Astrocyte (in vitro differentiated cells and primary cell): ENCODE measurements around the gene NWD2. TPM values are rescaled to one million over a fixed set of nuclear protein-coding genes. Genes with fewer than 3 reads are reported as not detected.

Experiments
- DNase-seq: peaks from one replicate; pipeline ENCODE4 v3.0.0-alpha.2; 2010; ENCODE audit warnings: low read depth
- FAIRE-seq: peaks from 2 replicates; lab custom pipeline; 2011; peaks lifted over from hg19 to GRCh38; lab: Jason Lieb, UNC
- H2AFZ ChIP-seq: 2 replicates; pipeline ENCODE4 v1.6.0; 2012; ENCODE audit warnings: low read depth, low read length, inconsistent platforms
- H3K27ac ChIP-seq: 2 replicates; pipeline ENCODE4 v1.5.1; 2011; ENCODE audit warnings: low read depth, low read length, inconsistent platforms
- H3K27me3 ChIP-seq: 2 replicates; pipeline ENCODE4 v1.6.0; 2011; ENCODE audit warnings: low read length, inconsistent platforms; ENCODE audit not compliant: insufficient read depth
- H3K36me3 ChIP-seq: 2 replicates; pipeline ENCODE4 v1.5.1; 2011; ENCODE audit warnings: low read length, inconsistent platforms; ENCODE audit not compliant: insufficient read depth
- H3K4me1 ChIP-seq: 2 replicates; pipeline ENCODE4 v1.5.1; 2011; ENCODE audit warnings: low read length, inconsistent platforms; ENCODE audit not compliant: insufficient read depth
- H3K4me2 ChIP-seq: 2 replicates; pipeline ENCODE4 v1.6.0; 2012; ENCODE audit warnings: low read length, inconsistent platforms
- H3K4me3 ChIP-seq: 2 replicates; pipeline ENCODE4 v1.5.1; 2011; ENCODE audit warnings: low read depth, mild to moderate bottlenecking, low read length, inconsistent platforms; ENCODE audit not compliant: insufficient read depth
- H3K79me2 ChIP-seq: 2 replicates; pipeline ENCODE4 v1.6.0; 2012; ENCODE audit warnings: mild to moderate bottlenecking, low read length, inconsistent platforms; ENCODE audit not compliant: insufficient read depth
- H3K9ac ChIP-seq: 2 replicates; pipeline ENCODE4 v1.6.0; 2012; ENCODE audit warnings: mild to moderate bottlenecking, low read length, inconsistent platforms
- H3K9me3 ChIP-seq: 2 replicates; pipeline ENCODE4 v1.5.1; 2012; ENCODE audit warnings: low read depth, mild to moderate bottlenecking, low read length, inconsistent platforms; ENCODE audit not compliant: insufficient read depth
- H4K20me1 ChIP-seq: 2 replicates; pipeline ENCODE4 v1.6.0; 2012; ENCODE audit warnings: low read length, inconsistent platforms; ENCODE audit not compliant: insufficient read depth
- H3K27ac Mint-ChIP-seq: one replicate; pipeline ENCODE4 v1.8.0; 2021; ENCODE audit warnings: mild to moderate bottlenecking, mixed read lengths; ENCODE audit not compliant: unreplicated experiment
- H3K27me3 Mint-ChIP-seq: one replicate; pipeline ENCODE4 v1.8.0; 2021; ENCODE audit warnings: low read depth, mixed read lengths; ENCODE audit not compliant: unreplicated experiment
- H3K36me3 Mint-ChIP-seq: one replicate; pipeline ENCODE4 v1.8.0; 2021; ENCODE audit warnings: low read depth, mixed read lengths; ENCODE audit not compliant: unreplicated experiment
- H3K4me1 Mint-ChIP-seq: one replicate; pipeline ENCODE4 v1.8.0; 2021; ENCODE audit warnings: low read depth, mixed read lengths; ENCODE audit not compliant: unreplicated experiment
- H3K4me3 Mint-ChIP-seq: one replicate; pipeline ENCODE4 v1.8.0; 2021; ENCODE audit warnings: mild to moderate bottlenecking, moderate library complexity, mixed read lengths; ENCODE audit not compliant: unreplicated experiment
- H3K9me3 Mint-ChIP-seq: one replicate; pipeline ENCODE4 v1.8.0; 2021; ENCODE audit warnings: mild to moderate bottlenecking, mixed read lengths; ENCODE audit not compliant: unreplicated experiment
- CTCF ChIP-seq: IDR thresholded peaks from 2 replicates; pipeline ENCODE4 v1.5.1; 2011; ENCODE audit warnings: low read depth, mild to moderate bottlenecking, inconsistent platforms, low read length, moderate library complexity; ENCODE audit not compliant: insufficient read depth
- EZH2 ChIP-seq: IDR thresholded peaks from 2 replicates; pipeline ENCODE4 v1.6.1; 2012; ENCODE audit warnings: mild to moderate bottlenecking, low read length, inconsistent platforms; ENCODE audit not compliant: insufficient read depth
- total RNA-seq: library from RNA; stranded (reverse); gene quantifications from 2 replicates; pipeline ENCODE4 v1.2.1, GENCODE V29; 2021

NWD2 gene
- total RNA-seq, 1 donor from 2014 or later: not detected

DNA sequence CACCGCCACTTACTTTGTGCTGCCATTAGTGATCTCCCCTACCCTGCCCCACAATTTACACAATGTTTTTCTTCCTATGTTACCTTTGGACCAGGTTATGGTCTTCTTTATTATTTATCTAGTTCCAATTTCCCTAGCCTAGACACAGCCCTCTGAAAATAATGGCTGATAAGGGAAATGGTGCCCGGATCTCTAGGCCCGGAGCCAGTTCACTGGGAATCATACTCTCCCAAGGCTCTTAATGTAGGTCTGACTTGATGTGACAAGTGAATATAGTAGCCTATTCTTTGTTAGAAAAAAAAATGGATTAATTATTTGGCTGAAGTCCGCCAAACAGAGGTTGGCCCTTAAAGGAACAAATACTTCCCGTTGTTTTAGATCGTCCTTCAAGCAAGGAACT, 233.6 kb downstream of the NWD2 start:
- no peaks in the 10 kb centered on the region for H3K36me3 Mint-ChIP-seq

DNA sequence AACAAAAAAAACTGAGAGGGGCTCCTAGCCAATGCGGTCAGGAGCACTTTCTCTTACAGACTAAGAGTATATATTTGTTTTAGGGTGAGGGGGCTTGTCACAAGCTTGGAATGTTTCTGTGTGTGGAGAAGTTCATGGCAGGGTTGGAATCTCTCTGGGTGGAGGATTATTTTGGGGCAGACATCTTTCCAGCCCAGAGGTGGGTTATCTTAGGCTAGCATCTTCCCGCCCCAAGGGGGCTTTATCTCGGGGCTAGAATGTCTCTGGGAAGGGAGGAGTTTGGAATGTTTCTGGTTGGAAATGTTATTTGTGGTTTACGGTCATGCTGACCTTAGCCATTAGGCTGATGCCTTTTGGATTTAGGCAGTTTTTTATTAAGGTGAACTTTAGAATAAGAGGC, 236.0 kb downstream of the NWD2 start:
- H3K4me3 Mint-ChIP-seq: no peak overlapping the region
- H3K4me2 ChIP-seq: no peak overlapping the region
- H3K9ac ChIP-seq: no peak overlapping the region
- H3K27me3 ChIP-seq: no peaks in the 10 kb centered on the region
- TF ChIP-seq EZH2 (no peak), CTCF (no peak)
- no peak overlapping the region for H2AFZ ChIP-seq
- H3K27me3 Mint-ChIP-seq: no peaks in the 10 kb centered on the region
- H3K27ac ChIP-seq: no peak overlapping the region
- peaks cover 3% of the 10 kb centered on the region for H3K9me3 Mint-ChIP-seq
- H3K79me2 ChIP-seq: no peaks in the 10 kb centered on the region
- H3K36me3 ChIP-seq: no peaks in the 10 kb centered on the region
- DNase-seq: no peak
- FAIRE-seq: no peak
- no peak overlapping the region for H3K4me3 ChIP-seq
- no peaks in the 10 kb centered on the region for H3K4me1 ChIP-seq
- no peak overlapping the region for H3K27ac Mint-ChIP-seq
- no peaks in the 10 kb centered on the region for H4K20me1 ChIP-seq
- no peaks in the 10 kb centered on the region for H3K4me1 Mint-ChIP-seq
- H3K36me3 Mint-ChIP-seq: no peaks in the 10 kb centered on the region
- H3K9me3 ChIP-seq: no peaks in the 10 kb centered on the region

More for the DNA sequence above, 233.6 kb downstream of the NWD2 start:
- Histone ChIP-seq H2AFZ (no peak overlapping the region), H3K9ac (no peak overlapping the region), H3K4me1 (no peaks in the 10 kb centered on the region), H3K79me2 (no peaks in the 10 kb centered on the region), H4K20me1 (no peaks in the 10 kb centered on the region), H3K9me3 (no peaks in the 10 kb centered on the region), H3K36me3 (no peaks in the 10 kb centered on the region), H3K4me3 (no peak overlapping the region), H3K27me3 (no peaks in the 10 kb centered on the region), H3K27ac (no peak overlapping the region), H3K4me2 (no peak overlapping the region)
- Mint-ChIP-seq H3K27ac (no peak overlapping the region), H3K4me3 (no peak overlapping the region), H3K9me3 (no peaks in the 10 kb centered on the region), H3K27me3 (no peaks in the 10 kb centered on the region), H3K4me1 (no peaks in the 10 kb centered on the region)
- FAIRE-seq: no peak
- TF ChIP-seq EZH2 (no peak), CTCF (no peak)
- no peak for DNase-seq

DNA sequence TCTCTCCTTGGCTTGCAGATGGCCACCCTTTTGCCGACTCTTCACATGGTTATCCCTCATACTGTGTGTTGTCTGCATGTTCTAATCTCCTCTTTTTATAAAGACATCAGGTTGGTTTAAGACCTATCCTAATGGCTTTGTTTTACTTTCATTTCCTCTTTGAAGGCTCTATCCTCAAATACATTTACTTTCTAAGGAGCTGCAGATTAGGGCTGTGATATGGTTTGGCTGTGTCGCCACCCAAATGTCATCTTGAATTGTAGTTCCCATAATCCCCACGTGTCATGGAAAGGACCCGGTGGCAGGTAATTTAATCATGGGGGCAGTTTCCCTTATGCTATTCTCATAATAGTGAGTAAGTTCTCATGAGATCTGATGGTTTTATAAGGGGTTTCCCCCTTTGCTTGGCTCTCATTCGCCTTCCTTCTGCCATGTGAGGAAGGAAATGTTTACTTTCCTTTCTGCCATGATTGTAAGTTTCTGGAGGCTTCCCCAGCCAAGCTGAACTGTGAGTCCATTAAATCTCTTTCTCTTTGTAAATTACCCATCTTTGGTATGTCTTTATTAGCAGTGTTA, 237.1 kb downstream of the NWD2 start:
- H3K36me3 ChIP-seq: no peaks in the 10 kb centered on the region
- H2AFZ ChIP-seq: no peak overlapping the region
- DNase-seq (no peak), FAIRE-seq (no peak)
- no peak overlapping the region for H3K9ac ChIP-seq
- no peak overlapping the region for H3K4me3 ChIP-seq
- H3K4me3 Mint-ChIP-seq: no peak overlapping the region
- H3K27ac ChIP-seq: no peak overlapping the region
- no peaks in the 10 kb centered on the region for H3K9me3 ChIP-seq
- no peaks in the 10 kb centered on the region for H3K4me1 ChIP-seq
- no peak overlapping the region for H3K27ac Mint-ChIP-seq
- no peak overlapping the region for H3K4me2 ChIP-seq
- no peaks in the 10 kb centered on the region for H3K27me3 Mint-ChIP-seq
- H3K36me3 Mint-ChIP-seq: no peaks in the 10 kb centered on the region
- H3K79me2 ChIP-seq: no peaks in the 10 kb centered on the region
- peaks cover 3% of the 10 kb centered on the region for H3K9me3 Mint-ChIP-seq
- no peaks in the 10 kb centered on the region for H3K4me1 Mint-ChIP-seq
- no peaks in the 10 kb centered on the region for H3K27me3 ChIP-seq
- no peaks in the 10 kb centered on the region for H4K20me1 ChIP-seq
- TF ChIP-seq CTCF: no peak
